Caco-2 (cell line): ENCODE measurements around the gene CEP19. TPM values are rescaled to one million over a fixed set of nuclear protein-coding genes. Genes with fewer than 3 reads are reported as not detected.

Source experiments
- BruUV-seq: library from RNA; stranded (reverse); fragments of 400-500 nt; replicated peaks from 2 replicates; lab custom pipeline; 2021; lab: Mats Ljungman, UMichigan
- CTCF ChIA-PET: fragments of 300-600 bp; sonication (Branson Sonifier 250); formaldehyde crosslinking; loops from one replicate; lab custom pipeline; 2022; ENCODE audit warnings: antibody characterized with exemption; lab: Charles Lee
- POLR2A ChIA-PET: fragments of 300-600 bp; sonication (Branson Sonifier 250); formaldehyde crosslinking; loops from one replicate; lab custom pipeline; 2022; ENCODE audit warnings: antibody characterized with exemption; lab: Charles Lee
- DNase-seq, 2 experiments: peaks; one replicate each; pipeline versions ENCODE4 v3.0.0 to v3.0.0-alpha.2; 2020 to 2022
- H3K27me3 ChIP-seq: replicated peaks from 2 replicates; pipeline ENCODE4 v1.6.0; 2011; ENCODE audit warnings: low read length; ENCODE audit not compliant: control insufficient read depth, insufficient read depth
- H3K36me3 ChIP-seq: 2 replicates; pipeline ENCODE4 v1.5.1; 2011; ENCODE audit warnings: low read length; ENCODE audit not compliant: control insufficient read depth, insufficient read depth
- H3K4me1 ChIP-seq: fragments of 250-450 bp; sonication (Bioruptor Pico); 2 replicates; pipeline ENCODE4 v1.5.1; 2020; ENCODE audit warnings: mild to moderate bottlenecking
- H3K4me3 ChIP-seq: 2 replicates; pipeline ENCODE4 v1.5.1; 2011; ENCODE audit warnings: low read depth, mild to moderate bottlenecking, control low read depth, low read length
- H3K9me3 ChIP-seq: fragments of 250-450 bp; sonication (Bioruptor Pico); 2 replicates; pipeline ENCODE4 v1.5.1; 2020; ENCODE audit warnings: mild to moderate bottlenecking, moderate library complexity
- H3K27ac Mint-ChIP-seq: one replicate; pipeline ENCODE4 v1.8.0; 2022; ENCODE audit warnings: mixed read lengths; ENCODE audit not compliant: unreplicated experiment
- H3K27me3 Mint-ChIP-seq: one replicate; pipeline ENCODE4 v1.8.0; 2022; ENCODE audit warnings: mixed read lengths; ENCODE audit not compliant: insufficient read depth, unreplicated experiment
- H3K36me3 Mint-ChIP-seq: one replicate; pipeline ENCODE4 v1.8.0; 2022; ENCODE audit warnings: mild to moderate bottlenecking, mixed read lengths; ENCODE audit not compliant: insufficient read depth, unreplicated experiment
- H3K4me1 Mint-ChIP-seq: one replicate; pipeline ENCODE4 v1.8.0; 2022; ENCODE audit warnings: low read depth, mixed read lengths; ENCODE audit not compliant: unreplicated experiment
- H3K4me3 Mint-ChIP-seq: one replicate; pipeline ENCODE4 v1.8.0; 2022; ENCODE audit warnings: mild to moderate bottlenecking, moderate library complexity, mixed read lengths; ENCODE audit not compliant: unreplicated experiment
- H3K9me3 Mint-ChIP-seq: one replicate; pipeline ENCODE4 v1.8.0; 2022; ENCODE audit warnings: mixed read lengths; ENCODE audit not compliant: unreplicated experiment
- CTCF ChIP-seq, 2 experiments: fragments of 200-600 bp in 1 of 2; IDR thresholded peaks; 1 replicate in 1 of 2; 2 replicates in 1 of 2; pipeline versions ENCODE4 v1.5.1 to v1.8.0; 2011 to 2022; ENCODE audit warnings: antibody characterized with exemption in 1 of 2, control low read depth in 1 of 2, inconsistent platforms in 1 of 2, low read depth in 1 of 2, low read length in 1 of 2, mild to moderate bottlenecking in 1 of 2, moderate library complexity in 1 of 2; ENCODE audit not compliant: insufficient read depth in 1 of 2, severe bottlenecking in 1 of 2, unreplicated experiment in 1 of 2
- intact Hi-C: fragments of 100-400 bp; cut with micrococcal nuclease; formaldehyde crosslinking; loops from one replicate; pipeline ENCODE4 v1.10.0; 2022; ENCODE audit not compliant: unreplicated experiment
- total RNA-seq: library from RNA; stranded (reverse); gene quantifications from 2 replicates; pipeline ENCODE4 v1.2.3, GENCODE V29; 2022

Gene CEP19
- total RNA-seq, 1 experiment from 2014 or later, result 1.7 TPM

DNA sequence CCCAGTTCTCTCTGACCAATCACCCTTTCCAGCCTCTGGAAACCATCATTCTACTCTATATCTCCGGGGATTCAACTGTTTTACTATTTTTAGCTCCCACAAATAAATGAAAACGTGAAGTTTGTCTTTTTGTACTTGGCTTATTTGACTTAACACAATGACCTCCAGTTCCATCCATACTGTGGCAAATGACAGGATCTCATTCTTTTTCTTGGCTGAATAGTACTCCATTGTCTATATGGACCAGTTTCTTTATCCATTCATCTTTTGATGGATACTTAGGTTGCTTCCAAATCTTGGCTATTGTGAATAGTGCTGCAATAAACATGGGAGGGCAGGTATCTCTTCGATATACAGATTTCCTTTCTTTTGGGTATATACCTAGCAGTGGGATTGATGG is 38.4 kb downstream of the CEP19 start:
- DNase-seq, result no peak
- no peak overlapping the region for H3K27ac Mint-ChIP-seq
- H3K4me3 ChIP-seq, result no peak overlapping the region
- H3K4me1 ChIP-seq, result no peaks in the 10 kb centered on the region
- CTCF ChIA-PET, result no interaction called here
- no peak overlapping the region for H3K4me3 Mint-ChIP-seq
- no TSS peak for BruUV-seq
- no peaks in the 10 kb centered on the region for H3K36me3 Mint-ChIP-seq
- H3K9me3 ChIP-seq, result no peaks in the 10 kb centered on the region
- no peaks in the 10 kb centered on the region for H3K9me3 Mint-ChIP-seq
- H3K4me1 Mint-ChIP-seq, result no peaks in the 10 kb centered on the region
- no peaks in the 10 kb centered on the region for H3K27me3 ChIP-seq
- H3K36me3 ChIP-seq, result no peaks in the 10 kb centered on the region
- TF ChIP-seq CTCF (IDR thresholded peaks at IDR 0.05; ENCODE audit: insufficient read depth in 1 of 2, low read depth in 1 of 2, low read length in 1 of 2, severe bottlenecking in 1 of 2, unreplicated experiment in 1 of 2), result no peak
- POLR2A ChIA-PET, result no interaction called here
- intact Hi-C loops, result no loop called here
- H3K27me3 Mint-ChIP-seq, result peaks cover 2% of the 10 kb centered on the region

DNA sequence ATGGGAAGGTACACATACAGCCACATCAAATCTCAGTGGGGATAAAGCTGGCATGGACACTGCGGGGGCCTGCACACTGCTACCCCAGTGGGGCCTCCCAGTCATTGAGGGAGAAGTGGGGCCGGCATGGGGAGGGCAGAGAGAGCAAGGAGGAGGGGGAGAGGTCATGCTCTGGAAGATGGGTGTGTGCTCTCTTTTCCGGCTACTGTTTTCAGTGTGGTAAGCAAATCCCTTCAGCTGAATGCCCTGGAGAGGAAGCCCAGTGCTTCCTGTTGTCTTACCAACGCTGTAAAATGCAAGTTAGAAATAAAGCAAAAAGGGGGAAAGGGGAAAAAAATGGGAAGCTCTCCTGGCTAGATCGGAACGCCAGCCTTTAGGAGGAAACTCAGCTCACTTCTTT is 41.7 kb downstream of the CEP19 start:
- Mint-ChIP-seq H3K27me3 (peaks cover 2% of the 10 kb centered on the region), H3K4me1 (peaks cover 6% of the 10 kb centered on the region), H3K9me3 (no peaks in the 10 kb centered on the region), H3K27ac (no peak overlapping the region), H3K36me3 (no peaks in the 10 kb centered on the region), H3K4me3 (no peak overlapping the region)
- POLR2A ChIA-PET, result no interaction called here
- Histone ChIP-seq H3K36me3 (no peaks in the 10 kb centered on the region), H3K27me3 (no peaks in the 10 kb centered on the region), H3K4me3 (no peak overlapping the region), H3K4me1 (no peaks in the 10 kb centered on the region), H3K9me3 (no peaks in the 10 kb centered on the region)
- TF ChIP-seq CTCF (IDR thresholded peaks at IDR 0.05; ENCODE audit: insufficient read depth in 1 of 2, low read depth in 1 of 2, low read length in 1 of 2, severe bottlenecking in 1 of 2, unreplicated experiment in 1 of 2), result no peak
- DNase-seq, result no peak
- intact Hi-C loops, result no loop called here
- CTCF ChIA-PET, result no interaction called here
- no TSS peak for BruUV-seq

DNA sequence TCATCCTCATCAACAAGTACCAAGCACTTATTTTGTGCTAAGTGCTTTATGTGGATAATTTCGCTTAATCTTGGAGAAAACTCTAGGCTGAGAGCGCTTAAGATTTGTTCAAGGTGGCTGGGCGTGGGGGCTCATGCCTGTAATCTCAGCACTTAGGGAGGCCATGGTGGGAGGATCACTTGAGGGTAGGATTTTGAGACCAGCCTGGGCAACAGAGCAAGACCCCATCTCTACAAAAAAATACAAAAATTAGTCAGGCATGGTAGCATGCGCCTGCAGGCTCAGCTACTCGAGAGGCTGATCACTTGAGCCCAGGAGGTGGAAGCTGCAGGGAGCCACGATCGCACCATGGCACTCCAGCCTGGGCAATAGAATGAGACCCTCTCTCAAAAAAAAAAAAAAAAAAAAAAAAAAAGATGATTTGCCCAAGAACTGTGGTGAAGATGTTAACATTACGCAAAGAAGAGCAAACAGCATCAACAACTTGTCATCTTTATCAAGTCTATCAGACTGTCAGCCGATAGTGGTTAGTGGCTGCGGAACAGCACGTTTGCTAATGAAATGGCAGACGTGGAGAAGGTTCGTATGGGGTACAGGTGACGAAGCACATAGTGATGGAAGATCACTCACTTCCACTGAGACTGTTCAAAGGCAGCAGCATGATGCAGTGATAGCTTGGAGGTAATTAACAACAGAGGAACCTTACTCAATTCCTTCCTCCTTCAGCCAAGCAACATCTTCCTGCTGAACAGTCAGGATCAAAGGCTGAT is 44.8 kb downstream of the CEP19 start:
- POLR2A ChIA-PET, result no interaction called here
- H3K9me3 ChIP-seq, result no peaks in the 10 kb centered on the region
- H3K36me3 ChIP-seq, result no peaks in the 10 kb centered on the region
- no TSS peak for BruUV-seq
- peaks cover 6% of the 10 kb centered on the region for H3K4me1 Mint-ChIP-seq
- TF ChIP-seq CTCF (IDR thresholded peaks at IDR 0.05; ENCODE audit: insufficient read depth in 1 of 2, low read depth in 1 of 2, low read length in 1 of 2, severe bottlenecking in 1 of 2, unreplicated experiment in 1 of 2), result no peak
- no peaks in the 10 kb centered on the region for H3K36me3 Mint-ChIP-seq
- H3K4me3 ChIP-seq, result no peak overlapping the region
- H3K4me1 ChIP-seq, result no peaks in the 10 kb centered on the region
- H3K4me3 Mint-ChIP-seq, result no peak overlapping the region
- CTCF ChIA-PET, result no interaction called here
- H3K27me3 ChIP-seq, result no peaks in the 10 kb centered on the region
- H3K9me3 Mint-ChIP-seq, result no peaks in the 10 kb centered on the region
- no peak overlapping the region for H3K27ac Mint-ChIP-seq
- H3K27me3 Mint-ChIP-seq, result peaks cover 2% of the 10 kb centered on the region
- intact Hi-C loops, result no loop called here
- no peak for DNase-seq
